Prostate gland (tissue), 2 donors: Measurements from ENCODE around the gene AP3B1. TPM values are rescaled to one million over a fixed set of nuclear protein-coding genes. Genes with fewer than 3 reads are reported as not detected.

Source experiments
- DNase-seq: peaks from one replicate; pipeline ENCODE4 v3.0.0-alpha.2; 2019; ENCODE audit warnings: low spot score
- H3K27ac ChIP-seq, 2 donors: fragments of 200-600 bp; sonication (generic); 2 replicates each; pipeline ENCODE4 v1.5.1; 2017 to 2019
- H3K27me3 ChIP-seq: fragments of 200-600 bp; sonication (generic); replicated peaks from 2 replicates; pipeline ENCODE4 v1.5.1; 2019; ENCODE audit not compliant: insufficient read depth
- H3K36me3 ChIP-seq, 2 donors: fragments of 200-600 bp; sonication (generic); 1 replicate in 1 of 2; 2 replicates in 1 of 2; pipeline versions ENCODE4 v1.5.1 to v1.8.1; 2017 to 2019
- H3K4me1 ChIP-seq: fragments of 200-600 bp; sonication (generic); replicated peaks from 2 replicates; pipeline ENCODE4 v1.5.1; 2019
- H3K4me3 ChIP-seq, 2 donors: fragments of 200-600 bp; sonication (generic); 2 replicates each; pipeline ENCODE4 v1.5.1; 2017 to 2019
- H3K9me3 ChIP-seq: fragments of 200-600 bp; sonication (generic); 2 replicates; pipeline ENCODE4 v1.5.1; 2017
- CTCF ChIP-seq, 4 experiments: fragments of 200-600 bp in 2 of 4; fragments of 450-650 bp in 2 of 4; sonication (generic) in 2 of 4; IDR thresholded peaks; 1 replicate in 3 of 4; 2 replicates in 1 of 4; pipeline ENCODE4 v1.5.1; 2016 to 2019; ENCODE audit warnings: antibody characterized with exemption in 4 of 4, mild to moderate bottlenecking in 2 of 4, moderate library complexity in 2 of 4
- POLR2A ChIP-seq: fragments of 450-650 bp; IDR thresholded peaks from one replicate; pipeline ENCODE4 v1.6.1; 2016; ENCODE audit warnings: antibody characterized with exemption, mild to moderate bottlenecking
- POLR2AphosphoS5 ChIP-seq: sonication (generic); formaldehyde crosslinking; IDR thresholded peaks from one replicate; pipeline ENCODE4 v1.6.1; 2017; ENCODE audit warnings: antibody characterized with exemption
- WGBS: methylation state at CpG from one replicate; pipeline ENCODE4 v1.1.5; 2018; 5-methylcytosine and 5-hydroxymethylcytosine counted together
- intact Hi-C: fragments of 100-400 bp; cut with DNase I; formaldehyde crosslinking; loops from one replicate; pipeline ENCODE4 v1.14.2; 2022
- total RNA-seq, 2 donors: library from RNA; depleted of rRNA; stranded (reverse); fragments of >200 nt; gene quantifications; one replicate each; pipeline ENCODE4 v1.1.0, GENCODE V29; 2016

AP3B1 gene
- total RNA-seq, 2 donors from 2014 or later = 33.1 to 60.5 TPM

- Histone ChIP-seq H3K4me1 (no peaks in the 10 kb centered on the region), H3K27me3 (no peaks in the 10 kb centered on the region), H3K27ac (no peak overlapping the region), H3K36me3 (no peaks in the 10 kb centered on the region), H3K4me3 (no peak overlapping the region), H3K9me3 (no peaks in the 10 kb centered on the region)
- WGBS = 94% methylated on average over 3 of the region's 3 CpGs
- intact Hi-C loops = no loop called here
- TF ChIP-seq CTCF (IDR thresholded peaks at IDR 0.05) (no peak), POLR2AphosphoS5 (no peak), POLR2A (no peak)
- DNase-seq = no peak
These were observed 166.6 kb downstream of the AP3B1 start for GRCh38 chr5:78127875-78128274.

DNA sequence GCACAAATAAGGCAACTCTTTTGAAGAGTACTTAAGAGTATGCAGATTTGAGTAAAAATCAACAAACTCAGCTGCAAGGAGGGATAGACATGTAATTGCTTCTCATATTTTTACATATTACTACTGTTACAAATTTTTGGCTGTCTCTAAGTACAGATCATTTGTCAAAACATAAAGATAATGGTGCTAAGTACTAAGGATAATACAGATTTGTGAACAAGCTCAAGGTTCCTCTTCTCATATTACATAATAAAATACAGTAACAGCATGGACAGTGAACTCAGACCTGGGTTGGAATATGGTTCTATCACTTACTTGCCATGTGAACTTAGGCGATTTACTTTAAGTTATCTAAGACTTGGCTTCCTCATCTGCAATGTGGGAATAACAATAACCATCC is 168.0 kb downstream of the AP3B1 start:
- DNase-seq = no peak
- WGBS = 89% methylated on average over 1 of the region's 1 CpG
- no peaks in the 10 kb centered on the region for H3K4me1 ChIP-seq
- H3K27me3 ChIP-seq = no peaks in the 10 kb centered on the region
- intact Hi-C loops = no loop called here
- H3K4me3 ChIP-seq = no peak overlapping the region
- no peak overlapping the region for H3K27ac ChIP-seq
- no peaks in the 10 kb centered on the region for H3K9me3 ChIP-seq
- TF ChIP-seq POLR2A (no peak), POLR2AphosphoS5 (no peak), CTCF (IDR thresholded peaks at IDR 0.05) (no peak)
- H3K36me3 ChIP-seq = no peaks in the 10 kb centered on the region

DNA sequence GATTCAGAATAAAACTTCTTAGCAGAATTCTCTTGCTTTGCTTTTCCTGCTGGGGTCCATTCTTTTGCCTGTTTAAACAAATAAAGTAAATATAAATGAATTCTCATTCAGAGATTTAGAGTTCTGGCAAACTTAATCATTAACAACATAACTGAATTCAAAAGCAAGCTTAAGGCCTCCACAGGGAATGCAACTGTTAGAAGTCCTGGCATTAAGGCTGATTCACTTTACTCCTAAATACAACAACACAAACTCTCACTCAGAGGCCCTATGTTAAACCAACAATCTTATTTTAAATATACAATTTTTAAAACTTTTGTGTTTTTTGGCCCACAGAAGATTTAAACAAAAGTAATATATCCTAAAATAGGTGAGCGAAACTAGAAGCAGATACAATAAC is 178.3 kb downstream of the AP3B1 start:
- intact Hi-C loops = no loop called here
- no peaks in the 10 kb centered on the region for H3K36me3 ChIP-seq
- DNase-seq = no peak
- TF ChIP-seq POLR2A = no peak
- no peak for TF ChIP-seq POLR2AphosphoS5
- no peak for TF ChIP-seq CTCF (IDR thresholded peaks at IDR 0.05)
- no peaks in the 10 kb centered on the region for H3K4me1 ChIP-seq
- WGBS = 97% methylated on average over 1 of the region's 1 CpG
- H3K9me3 ChIP-seq = no peaks in the 10 kb centered on the region
- H3K4me3 ChIP-seq = no peak overlapping the region
- H3K27ac ChIP-seq = no peak overlapping the region
- no peaks in the 10 kb centered on the region for H3K27me3 ChIP-seq

GRCh38 chr5:78113689-78114264 is 180.7 kb downstream of the AP3B1 start:
- WGBS = 83% methylated on average over 5 of the region's 5 CpGs
- H3K9me3 ChIP-seq = no peaks in the 10 kb centered on the region
- DNase-seq = no peak
- TF ChIP-seq POLR2A (no peak), CTCF (IDR thresholded peaks at IDR 0.05) (no peak), POLR2AphosphoS5 (no peak)
- no peaks in the 10 kb centered on the region for H3K27me3 ChIP-seq
- H3K4me3 ChIP-seq = no peak overlapping the region
- intact Hi-C loops = no loop called here
- H3K27ac ChIP-seq = no peak overlapping the region
- no peaks in the 10 kb centered on the region for H3K36me3 ChIP-seq
- no peaks in the 10 kb centered on the region for H3K4me1 ChIP-seq

- Histone ChIP-seq H3K27me3 (no peaks in the 10 kb centered on the region), H3K9me3 (no peaks in the 10 kb centered on the region), H3K4me1 (no peaks in the 10 kb centered on the region), H3K36me3 (no peaks in the 10 kb centered on the region), H3K4me3 (no peak overlapping the region), H3K27ac (no peak overlapping the region)
- WGBS = 78% methylated on average over 10 of the region's 10 CpGs
- intact Hi-C loops = no loop called here
- no peak for DNase-seq
- TF ChIP-seq POLR2AphosphoS5 = no peak
- TF ChIP-seq POLR2A = no peak
- TF ChIP-seq CTCF (IDR thresholded peaks at IDR 0.05) = no peak
These were observed 181.6 kb downstream of the AP3B1 start for GRCh38 chr5:78112931-78113330.
